GM19455 (cell line): ENCODE results near the gene DKKL1.

Experiments used
- ATAC-seq: cut with Tn5 transposase; IDR thresholded peaks from one replicate; pipeline ENCODE4 v1.9.1; 2021; ENCODE audit not compliant: unreplicated experiment

DKKL1 gene

GRCh38 chr19:49337267-49338022, 26.2 kb upstream of the DKKL1 start:
- no peak for ATAC-seq

GRCh38 chr19:49338023-49338677, 25.5 kb upstream of the DKKL1 start:
- ATAC-seq: no peak

GRCh38 chr19:49338691-49339300, 24.9 kb upstream of the DKKL1 start:
- no peak for ATAC-seq

- ATAC-seq: no peak
Observed at GRCh38 chr19:49339301-49340068, 24.2 kb upstream of the DKKL1 start.

DNA sequence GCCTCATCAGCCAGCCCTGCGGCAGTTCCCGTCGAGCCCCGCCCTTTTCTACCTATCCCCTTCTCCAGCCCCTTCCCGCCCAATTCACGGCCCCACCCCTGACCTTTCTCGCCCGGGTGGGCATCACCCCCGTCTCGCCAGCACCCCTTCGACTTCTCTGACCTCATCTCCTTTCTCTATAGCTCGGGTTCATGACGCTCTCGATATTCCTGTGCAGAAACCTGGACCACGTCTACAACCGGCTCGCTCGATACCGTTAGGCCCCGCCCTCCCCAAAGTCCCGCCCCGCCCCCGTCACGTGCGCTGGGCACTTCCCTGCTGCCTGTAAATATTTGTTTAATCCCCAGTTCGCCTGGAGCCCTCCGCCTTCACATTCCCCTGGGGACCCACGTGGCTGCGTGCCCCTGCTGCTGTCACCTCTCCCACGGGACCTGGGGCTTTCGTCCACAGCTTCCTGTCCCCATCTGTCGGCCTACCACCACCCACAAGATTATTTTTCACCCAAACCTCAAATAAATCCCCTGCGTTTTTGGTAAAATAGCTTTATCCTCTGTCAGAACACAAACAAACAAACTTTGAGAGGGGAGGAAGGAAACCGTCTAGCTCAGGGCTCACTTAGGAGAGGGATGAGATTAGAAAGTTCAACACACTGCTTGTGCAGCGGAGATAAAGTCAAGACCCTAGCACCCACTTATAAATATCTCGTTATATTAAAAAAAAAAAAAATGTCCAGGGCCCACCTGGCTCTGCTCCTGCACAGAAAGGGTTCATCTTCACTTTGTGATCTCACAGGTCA, 23.4 kb upstream of the DKKL1 start:
- ATAC-seq: no peak

GRCh38 chr19:49340865-49341718, 22.6 kb upstream of the DKKL1 start:
- ATAC-seq: no peak

DNA sequence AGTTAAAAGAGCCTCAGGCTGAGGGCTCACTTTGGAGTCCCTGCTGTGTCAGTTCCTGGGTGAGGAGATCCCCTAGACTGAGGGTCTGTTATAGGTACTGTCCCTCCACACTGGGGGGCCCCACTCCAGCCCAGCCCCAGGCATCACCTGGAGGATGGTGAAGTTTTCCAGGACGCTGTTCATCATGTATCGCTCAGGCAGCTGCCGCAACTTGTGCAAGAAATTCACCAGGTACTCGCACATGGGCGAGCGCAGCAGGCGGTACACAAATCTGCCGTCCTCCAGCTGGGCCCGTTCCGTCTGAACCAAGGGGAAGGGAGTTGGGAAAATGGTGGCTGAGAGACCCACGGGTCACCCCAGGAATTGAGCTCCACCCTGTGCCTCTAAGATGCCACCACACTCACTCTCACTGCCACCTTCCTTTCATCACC, 21.4 kb upstream of the DKKL1 start:
- no peak for ATAC-seq

DNA sequence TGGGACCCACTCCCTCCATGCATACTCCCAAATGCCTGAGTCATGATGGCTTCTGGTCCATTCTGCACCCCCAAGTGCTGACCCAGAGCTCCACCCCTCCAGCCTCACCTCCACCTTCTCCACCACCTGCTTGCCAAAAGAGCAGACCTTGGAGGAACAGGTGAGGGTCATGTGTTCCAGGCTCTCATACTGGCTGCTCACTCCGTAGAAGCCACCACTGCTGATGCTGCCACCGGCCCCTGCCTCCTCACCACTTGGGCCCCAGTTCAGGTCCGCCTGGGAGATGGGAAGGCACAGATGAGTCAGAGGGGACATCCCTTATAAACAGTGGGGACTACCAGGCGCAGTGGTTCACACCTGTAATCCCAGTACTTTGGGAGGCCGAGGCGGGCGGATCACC, 20.6 kb upstream of the DKKL1 start:
- ATAC-seq: no peak

GRCh38 chr19:49344505-49345423, 18.9 kb upstream of the DKKL1 start:
- no peak for ATAC-seq

- ATAC-seq: no peak
Observed at GRCh38 chr19:49347191-49347590, 16.5 kb upstream of the DKKL1 start.

GRCh38 chr19:49347835-49348234, 15.8 kb upstream of the DKKL1 start:
- no peak for ATAC-seq

DNA sequence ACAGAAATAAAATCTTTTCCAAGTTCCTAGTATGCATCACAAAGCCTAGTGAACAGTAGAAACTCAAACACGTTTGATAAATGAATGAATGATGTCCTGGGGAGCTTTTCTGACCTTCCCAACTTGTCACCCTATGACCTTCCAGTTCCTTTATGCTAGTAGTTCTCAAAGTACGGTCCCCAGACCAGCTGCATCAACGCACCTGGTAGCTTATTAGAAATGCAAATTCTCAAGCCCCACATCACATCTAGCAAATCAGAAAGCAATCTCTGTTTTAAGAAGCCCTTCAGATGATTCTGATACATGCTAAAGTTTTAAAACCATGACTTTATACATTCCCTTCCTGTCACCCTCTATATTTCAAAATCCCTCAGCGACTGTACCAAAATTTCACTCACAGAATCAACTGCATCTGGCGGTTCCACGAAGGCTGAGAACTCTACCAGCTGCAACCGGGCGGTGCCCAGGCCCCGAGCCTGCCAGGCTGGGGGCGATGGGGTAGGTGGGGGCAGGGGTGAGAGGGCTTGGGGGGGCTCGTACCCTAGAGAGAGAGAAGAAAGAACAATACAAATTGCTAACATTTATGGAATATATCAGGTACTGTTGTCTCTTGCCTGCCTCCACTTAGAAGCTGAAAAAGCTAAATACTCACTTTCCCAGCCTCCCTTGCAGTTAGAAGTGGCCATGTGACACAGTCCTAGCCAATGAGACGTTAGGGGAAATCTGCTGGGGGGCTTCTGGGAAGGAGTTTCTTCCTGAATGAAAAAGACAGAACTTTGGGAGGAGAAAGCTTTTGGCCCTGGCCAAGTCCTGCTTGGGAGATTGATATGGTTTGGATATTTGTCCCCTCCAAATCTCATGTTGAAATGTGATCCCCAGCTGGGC, 15.1 kb upstream of the DKKL1 start:
- ATAC-seq: no peak

- ATAC-seq: no peak
Observed at GRCh38 chr19:49349567-49349966, 14.1 kb upstream of the DKKL1 start.

- ATAC-seq: no peak
Observed at GRCh38 chr19:49355909-49356353, 7.7 kb upstream of the DKKL1 start.

GRCh38 chr19:49356382-49356781, 7.3 kb upstream of the DKKL1 start:
- ATAC-seq: no peak

- no peak for ATAC-seq
Observed at GRCh38 chr19:49357186-49357585, 6.5 kb upstream of the DKKL1 start.
